ENCODE results near the gene RP2. TPM values are rescaled to one million over a fixed set of nuclear protein-coding genes. Genes with fewer than 3 reads are reported as not detected.

RP2 gene
- 10 to 100 TPM in 1 of 4 donors, 1 to 10 TPM in 3; 7.2 to 10.6 (median 9.4) TPM for total RNA-seq

DNA sequence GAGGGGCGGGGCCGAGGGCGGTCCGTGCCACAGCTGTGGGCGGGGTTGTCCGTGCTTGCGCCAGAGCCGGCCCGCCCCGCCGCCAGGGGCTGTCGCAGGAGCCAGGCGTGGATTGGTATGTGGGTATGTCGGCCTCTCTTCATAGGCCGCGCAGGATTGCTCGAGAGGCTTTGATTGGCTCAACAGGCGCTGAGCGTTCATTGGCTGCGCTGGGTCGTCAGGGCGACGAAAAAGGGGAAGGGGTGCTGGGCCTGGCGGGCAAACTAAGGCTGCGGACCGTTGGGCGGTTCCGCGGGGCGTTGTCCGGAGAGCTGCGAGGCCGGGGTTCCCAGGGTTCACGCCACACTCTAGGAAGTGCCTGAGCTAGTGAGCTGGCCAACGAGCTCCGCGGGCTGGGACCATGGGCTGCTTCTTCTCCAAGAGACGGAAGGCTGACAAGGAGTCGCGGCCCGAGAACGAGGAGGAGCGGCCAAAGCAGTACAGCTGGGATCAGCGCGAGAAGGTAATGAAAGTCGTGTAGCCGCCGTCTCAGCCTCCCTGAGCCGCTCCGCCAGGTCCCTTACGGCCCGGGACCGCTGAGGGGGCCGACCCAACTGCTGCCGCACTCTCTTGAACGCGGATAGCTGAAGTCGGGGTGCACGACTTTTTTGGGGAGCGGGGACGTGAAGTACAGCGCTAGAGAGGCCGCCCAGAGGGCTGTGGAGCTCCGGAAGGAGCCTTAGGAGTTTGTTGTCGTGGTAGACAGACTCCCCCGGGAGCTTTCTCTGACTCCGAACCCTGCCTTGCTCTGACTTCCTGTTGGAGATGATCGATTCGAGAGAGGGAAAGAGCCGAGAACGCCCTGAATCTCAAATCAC lies at the start of gene RP2:
Gene RP2, plus strand, starts transcription at position 343 of the 857 bp plus-strand sequence. Its CDS starts 58 bp downstream, at position 401.
- Histone ChIP-seq H3K9me3 (no peaks in the 10 kb centered on the region), H3K36me3 (no peaks in the 10 kb centered on the region), H3K4me1 (peaks cover 0 to 36% (median 27%) of the 10 kb centered on the region in 4 donors), H3K4me3 (peak within 1 kb of the TSS; percentile 68 to 84 (median 73)), H3K27ac (replicated peaks in 1 of 4) (peak within 1 kb of the TSS; percentile 86 to 92 (median 89)), H3K27me3 (no peaks in the 10 kb centered on the region)
- whole genome bisulfite sequencing, result 35% methylated on average over 55 of the region's 71 CpGs
- TF ChIP-seq EP300 (IDR thresholded peaks at IDR 0.05) (no peak), POLR2A (IDR thresholded peaks at IDR 0.05; ENCODE audit: low read depth) (peak; percentile 53), POLR2AphosphoS5 (IDR thresholded peaks at IDR 0.05) (peak; percentile 92 to 94)
- TF ChIP-seq, protein P1, sequence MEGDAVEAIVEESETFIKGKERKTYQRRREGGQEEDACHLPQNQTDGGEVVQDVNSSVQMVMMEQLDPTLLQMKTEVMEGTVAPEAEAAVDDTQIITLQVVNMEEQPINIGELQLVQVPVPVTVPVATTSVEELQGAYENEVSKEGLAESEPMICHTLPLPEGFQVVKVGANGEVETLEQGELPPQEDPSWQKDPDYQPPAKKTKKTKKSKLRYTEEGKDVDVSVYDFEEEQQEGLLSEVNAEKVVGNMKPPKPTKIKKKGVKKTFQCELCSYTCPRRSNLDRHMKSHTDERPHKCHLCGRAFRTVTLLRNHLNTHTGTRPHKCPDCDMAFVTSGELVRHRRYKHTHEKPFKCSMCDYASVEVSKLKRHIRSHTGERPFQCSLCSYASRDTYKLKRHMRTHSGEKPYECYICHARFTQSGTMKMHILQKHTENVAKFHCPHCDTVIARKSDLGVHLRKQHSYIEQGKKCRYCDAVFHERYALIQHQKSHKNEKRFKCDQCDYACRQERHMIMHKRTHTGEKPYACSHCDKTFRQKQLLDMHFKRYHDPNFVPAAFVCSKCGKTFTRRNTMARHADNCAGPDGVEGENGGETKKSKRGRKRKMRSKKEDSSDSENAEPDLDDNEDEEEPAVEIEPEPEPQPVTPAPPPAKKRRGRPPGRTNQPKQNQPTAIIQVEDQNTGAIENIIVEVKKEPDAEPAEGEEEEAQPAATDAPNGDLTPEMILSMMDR (IDR thresholded peaks at IDR 0.05), result peak in 2 of 3 experiments; percentile 19 to 22
- intact Hi-C loops (cut with DNase I), result loop anchor here (10.0 kb wide), 1 partner anchor 68 kb away; no protein-coding TSS in a partner anchor
- peak; percentile 97 for DNase-seq (ENCODE audit: extremely low spot score)

DNA sequence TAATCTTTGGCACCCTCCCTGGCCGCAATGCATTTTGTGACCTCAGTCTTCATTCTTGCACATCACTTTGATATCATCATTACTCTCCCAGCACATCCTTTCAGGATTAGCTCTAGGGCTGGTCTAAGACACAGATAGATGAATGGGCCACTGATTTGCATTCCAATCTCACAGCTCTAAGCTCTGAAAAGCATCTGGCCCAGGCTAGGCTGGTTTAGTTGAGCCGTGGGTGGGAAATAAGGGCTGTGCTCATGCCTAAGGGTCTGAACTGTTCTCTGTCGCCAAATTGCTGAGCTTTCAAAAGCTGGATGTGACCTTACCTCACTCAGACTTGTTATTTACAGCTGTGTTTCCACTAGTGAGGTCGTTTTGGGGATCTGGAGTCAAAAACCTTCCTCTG lies 47.9 kb upstream of the RP2 start:
- TF ChIP-seq POLR2AphosphoS5 (IDR thresholded peaks at IDR 0.05) (no peak), EP300 (IDR thresholded peaks at IDR 0.05) (no peak), POLR2A (IDR thresholded peaks at IDR 0.05; ENCODE audit: low read depth) (no peak)
- TF ChIP-seq, protein P1 (IDR thresholded peaks at IDR 0.05), result no peak
- 59% methylated on average over 4 of the region's 4 CpGs for WGBS
- H3K4me3 ChIP-seq, result no peak overlapping the region
- no peaks in the 10 kb centered on the region for H3K27me3 ChIP-seq
- intact Hi-C loops (cut with DNase I), result no loop called here
- H3K9me3 ChIP-seq, result no peaks in the 10 kb centered on the region
- no peak overlapping the region for H3K27ac ChIP-seq (replicated peaks in 1 of 4)
- DNase-seq (ENCODE audit: extremely low spot score), result no peak
- H3K4me1 ChIP-seq, result no peaks in the 10 kb centered on the region
- H3K36me3 ChIP-seq, result no peaks in the 10 kb centered on the region

DNA sequence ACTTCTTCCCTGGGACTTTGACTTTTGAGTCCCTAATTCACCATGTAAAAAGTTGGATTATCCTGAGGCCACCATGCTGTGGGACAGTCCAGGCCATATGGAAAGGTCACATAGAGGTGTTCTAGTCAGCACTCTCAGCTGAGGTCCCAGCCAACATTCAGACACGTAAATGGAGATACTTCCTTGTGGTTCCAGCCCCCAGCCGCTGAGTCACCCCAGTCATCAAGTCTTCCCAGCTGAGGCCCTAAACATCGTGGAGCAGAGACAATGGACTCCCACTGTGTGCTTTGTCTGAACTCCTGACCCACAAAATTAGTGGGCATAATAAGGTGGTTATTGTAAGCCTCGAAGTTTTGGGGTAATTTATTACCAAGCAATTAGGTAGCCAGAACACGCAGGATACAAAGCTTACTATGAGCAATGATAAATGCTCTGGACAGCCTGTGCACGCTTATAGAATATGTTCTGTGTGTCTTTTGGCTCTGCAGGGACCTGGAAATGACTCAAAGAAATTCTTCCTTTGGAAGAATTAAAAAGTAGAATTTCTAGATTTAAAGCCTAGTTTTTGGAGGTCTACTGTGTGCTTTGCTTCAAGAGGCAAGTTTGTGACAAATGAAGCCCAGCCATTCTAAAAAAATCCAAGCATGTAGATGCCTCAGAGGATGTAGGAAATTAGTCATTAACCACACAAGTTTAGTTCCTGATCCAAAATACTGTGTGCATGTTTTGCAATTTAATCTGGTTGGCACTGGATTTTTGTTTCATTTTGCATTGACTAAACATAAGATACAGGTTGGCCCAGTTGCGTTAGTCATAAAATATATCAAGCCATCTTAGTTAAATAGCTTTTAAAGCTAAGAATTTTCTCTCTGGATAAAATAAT lies 44.7 kb upstream of the RP2 start:
- Histone ChIP-seq H3K4me3 (no peak overlapping the region), H3K27ac (replicated peaks in 1 of 4) (no peak overlapping the region), H3K27me3 (no peaks in the 10 kb centered on the region), H3K4me1 (no peaks in the 10 kb centered on the region), H3K9me3 (no peaks in the 10 kb centered on the region), H3K36me3 (no peaks in the 10 kb centered on the region)
- intact Hi-C loops (cut with DNase I), result no loop called here
- WGBS, result 57% methylated on average over 7 of the region's 7 CpGs
- no peak for DNase-seq (ENCODE audit: extremely low spot score)
- TF ChIP-seq POLR2A (IDR thresholded peaks at IDR 0.05; ENCODE audit: low read depth) (no peak), POLR2AphosphoS5 (IDR thresholded peaks at IDR 0.05) (no peak), EP300 (IDR thresholded peaks at IDR 0.05) (no peak)
- TF ChIP-seq, protein P1 (IDR thresholded peaks at IDR 0.05), result no peak

DNA sequence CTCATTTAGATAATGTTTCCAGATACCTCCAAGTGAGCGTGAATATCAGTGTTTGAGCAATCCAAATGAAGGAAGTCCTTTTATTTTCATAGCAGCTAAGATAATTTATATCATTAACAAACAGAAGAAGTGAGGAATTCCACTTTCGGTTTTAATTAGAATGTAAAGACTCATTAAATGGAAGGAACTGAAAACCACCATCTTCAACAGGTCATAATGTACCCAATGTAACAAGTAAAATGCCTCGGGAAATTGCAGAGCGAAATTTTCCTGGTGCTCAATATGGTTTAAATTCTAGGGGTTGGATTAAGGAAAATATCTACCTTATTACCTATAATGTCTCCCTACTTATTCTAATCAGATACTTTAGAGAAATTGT lies 44.0 kb upstream of the RP2 start:
- no peak for DNase-seq (ENCODE audit: extremely low spot score)
- TF ChIP-seq POLR2AphosphoS5 (IDR thresholded peaks at IDR 0.05) (no peak), POLR2A (IDR thresholded peaks at IDR 0.05; ENCODE audit: low read depth) (no peak), EP300 (IDR thresholded peaks at IDR 0.05) (no peak)
- TF ChIP-seq, protein P1 (IDR thresholded peaks at IDR 0.05), result no peak
- Histone ChIP-seq H3K9me3 (no peaks in the 10 kb centered on the region), H3K27me3 (no peaks in the 10 kb centered on the region), H3K4me1 (no peaks in the 10 kb centered on the region), H3K27ac (replicated peaks in 1 of 4) (no peak overlapping the region), H3K4me3 (no peak overlapping the region), H3K36me3 (no peaks in the 10 kb centered on the region)
- WGBS, result 68% methylated on average over 4 of the region's 4 CpGs
- intact Hi-C loops (cut with DNase I), result no loop called here

All from esophagus muscularis mucosa (tissue), 4 donors.